Naive thymus-derived CD8-positive, alpha-beta T cell (primary cell): ENCODE data around the gene DUS1L. TPM values are rescaled to one million over a fixed set of nuclear protein-coding genes. Genes with fewer than 3 reads are reported as not detected.
A peak's percentile ranks its signal among the peaks of the same experiment; 100 is the strongest.

Source experiments
- ATAC-seq, 2 donors: fragments of 150-1000 bp; cut with Tn5 transposase in 1 of 2; sonication (Bioruptor Pico), chemical (Tn5 transposase) in 1 of 2; 1 replicate in 1 of 2; 2 replicates in 1 of 2; pipeline ENCODE4 v1.10.0; 2021; ENCODE audit warnings: mild to moderate bottlenecking in 2 of 2, moderate library complexity in 2 of 2
- POLR2A ChIA-PET: fragments of 350-600 bp; sonication (Branson Sonifier 250); formaldehyde crosslinking; loops from one replicate; lab custom pipeline; 2021; ENCODE audit warnings: antibody characterized with exemption; lab: Charles Lee
- DNase-seq, 10 donors: peaks; one replicate each; pipeline versions ENCODE4 v3.0.0 to v3.0.0-alpha.2; 2020 to 2022
- H3K27ac Mint-ChIP-seq, 10 donors: one replicate each; pipeline ENCODE4 v1.8.0; 2020 to 2022; ENCODE audit warnings: mild to moderate bottlenecking in 10 of 10, mixed read lengths in 10 of 10, moderate library complexity in 4 of 10, inconsistent platforms in 1 of 10
- H3K27me3 Mint-ChIP-seq, 5 donors: one replicate each; pipeline ENCODE4 v1.8.0; 2021 to 2022; ENCODE audit warnings: mixed read lengths in 5 of 5
- H3K36me3 Mint-ChIP-seq, 3 donors: one replicate each; pipeline ENCODE4 v1.8.0; 2020 to 2022; ENCODE audit warnings: mixed read lengths in 3 of 3, mild to moderate bottlenecking in 2 of 3, inconsistent platforms in 1 of 3
- H3K4me1 Mint-ChIP-seq, 4 donors: one replicate each; pipeline ENCODE4 v1.8.0; 2021 to 2022; ENCODE audit warnings: mixed read lengths in 4 of 4
- H3K4me3 Mint-ChIP-seq, 10 donors: one replicate each; pipeline ENCODE4 v1.8.0; 2020 to 2022; ENCODE audit warnings: mild to moderate bottlenecking in 10 of 10, mixed read lengths in 10 of 10, moderate library complexity in 6 of 10, inconsistent platforms in 1 of 10
- H3K9me3 Mint-ChIP-seq, 9 donors: one replicate each; pipeline ENCODE4 v1.8.0; 2020 to 2022; ENCODE audit warnings: mixed read lengths in 9 of 9, mild to moderate bottlenecking in 3 of 9, inconsistent platforms in 1 of 9, moderate library complexity in 1 of 9
- polyA plus RNA-seq, 3 donors: library from polyadenylated mRNA; unstranded; fragments of 300-500 nt; fragmentation: Illumina TruSeq; gene quantifications; one replicate each; pipeline ENCODE4 v1.2.3, GENCODE V29; 2021
- total RNA-seq, 8 experiments: library from RNA in 2 of 8; stranded (reverse) in 2 of 8; gene quantifications; one replicate each; pipeline ENCODE4 v1.2.3 and lab custom pipeline; 2021 to 2026

The DUS1L gene
- total and polyA plus RNA-seq, 5 experiments from 2014 or later = 68.6 to 167 (median 142) TPM

DNA sequence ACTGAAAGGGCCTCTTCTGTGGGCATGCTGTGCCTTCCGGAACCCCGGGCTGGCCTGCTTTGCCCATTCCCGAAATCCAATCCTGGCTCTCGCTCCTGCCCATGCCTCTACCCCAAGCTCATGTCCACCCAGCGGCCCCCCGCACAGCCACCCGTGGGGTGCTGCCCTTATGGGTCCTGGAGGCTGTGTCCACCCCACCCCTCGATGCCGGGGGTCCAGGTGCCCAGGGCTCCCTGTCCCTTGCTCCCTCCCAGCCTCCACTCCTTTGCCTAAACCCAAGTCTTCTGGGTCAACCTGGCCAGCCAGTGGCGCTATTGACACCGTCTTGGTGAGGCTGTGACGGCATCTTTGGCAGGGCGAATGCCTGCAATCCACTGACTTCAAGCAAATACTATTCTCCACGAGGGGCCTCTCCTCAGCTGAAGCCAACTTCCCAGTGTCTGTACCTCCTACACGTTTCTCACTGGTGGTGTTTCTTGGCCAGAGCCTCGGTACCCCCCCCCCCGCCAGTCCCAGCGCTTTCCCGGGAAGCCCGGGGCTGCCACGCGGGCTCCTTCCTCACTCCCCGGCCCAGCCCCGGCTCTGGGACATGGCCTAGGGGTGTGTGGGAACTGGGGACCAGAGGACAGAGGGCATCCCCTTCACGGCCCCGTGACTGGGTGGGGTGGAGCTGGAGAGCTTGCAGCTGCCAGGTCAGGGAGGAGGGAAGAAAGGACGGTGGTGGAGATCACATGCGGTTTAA, 12.2 kb upstream of the DUS1L start:
- H3K9me3 Mint-ChIP-seq = no peaks in the 10 kb centered on the region
- no peaks in the 10 kb centered on the region for H3K4me1 Mint-ChIP-seq
- no peak overlapping the region for H3K4me3 Mint-ChIP-seq
- peak overlapping the region in 1 of 10 donors; percentile 71 for H3K27ac Mint-ChIP-seq
- DNase-seq (no peak), ATAC-seq (peak in 1 of 2 donors; percentile 14)
- H3K27me3 Mint-ChIP-seq = no peaks in the 10 kb centered on the region
- POLR2A ChIA-PET = no interaction called here
- H3K36me3 Mint-ChIP-seq = peaks cover 0 to 17% (median 5%) of the 10 kb centered on the region in 3 donors

DNA sequence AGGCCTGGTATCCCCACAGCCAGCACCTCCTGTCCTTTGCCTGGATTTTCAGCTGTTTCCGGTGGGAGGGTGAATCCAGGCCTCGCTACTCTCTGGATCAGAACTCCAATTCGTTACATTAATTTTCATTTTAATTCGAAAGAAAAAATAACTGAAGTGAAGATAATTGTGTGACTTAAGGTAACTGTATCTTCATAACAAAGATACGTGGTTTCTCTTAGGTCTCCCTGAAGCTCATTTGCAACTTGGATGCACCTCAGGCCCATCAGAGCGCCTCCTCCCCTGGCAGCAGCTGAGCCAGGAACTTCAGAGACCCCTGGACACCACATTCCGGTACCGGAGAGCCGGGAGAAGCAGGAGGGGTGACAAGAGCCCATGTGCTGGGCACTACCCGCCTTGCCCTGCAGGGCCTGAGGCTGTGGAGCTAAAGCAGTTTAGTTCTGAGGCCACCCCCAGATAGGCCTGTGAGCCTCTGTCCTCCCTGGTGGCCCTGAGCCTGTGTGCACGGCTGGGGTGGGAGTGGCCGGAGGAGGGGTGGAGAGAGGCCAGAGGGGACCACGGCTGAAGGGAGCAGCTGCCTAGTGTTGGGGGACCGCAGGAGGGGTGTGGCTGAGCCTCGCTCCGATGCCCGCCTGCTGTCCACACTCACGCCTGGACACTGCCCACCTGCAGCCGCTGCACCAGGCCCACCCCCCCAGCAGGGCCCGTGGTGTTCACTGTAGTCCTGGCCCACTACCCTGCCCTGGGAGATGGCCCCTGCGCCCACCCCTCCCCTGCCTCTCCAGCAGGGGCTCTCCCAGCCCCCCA, 11.4 kb upstream of the DUS1L start:
- DNase-seq (no peak), ATAC-seq (no peak)
- H3K27me3 Mint-ChIP-seq = no peaks in the 10 kb centered on the region
- H3K4me3 Mint-ChIP-seq = peak overlapping the region in 1 of 10 donors; percentile 42
- peak overlapping the region in 1 of 10 donors; percentile 28 for H3K27ac Mint-ChIP-seq
- no peaks in the 10 kb centered on the region for H3K4me1 Mint-ChIP-seq
- no peaks in the 10 kb centered on the region for H3K9me3 Mint-ChIP-seq
- H3K36me3 Mint-ChIP-seq = peaks cover 0 to 16% (median 5%) of the 10 kb centered on the region in 3 donors
- POLR2A ChIA-PET = no interaction called here

DNA sequence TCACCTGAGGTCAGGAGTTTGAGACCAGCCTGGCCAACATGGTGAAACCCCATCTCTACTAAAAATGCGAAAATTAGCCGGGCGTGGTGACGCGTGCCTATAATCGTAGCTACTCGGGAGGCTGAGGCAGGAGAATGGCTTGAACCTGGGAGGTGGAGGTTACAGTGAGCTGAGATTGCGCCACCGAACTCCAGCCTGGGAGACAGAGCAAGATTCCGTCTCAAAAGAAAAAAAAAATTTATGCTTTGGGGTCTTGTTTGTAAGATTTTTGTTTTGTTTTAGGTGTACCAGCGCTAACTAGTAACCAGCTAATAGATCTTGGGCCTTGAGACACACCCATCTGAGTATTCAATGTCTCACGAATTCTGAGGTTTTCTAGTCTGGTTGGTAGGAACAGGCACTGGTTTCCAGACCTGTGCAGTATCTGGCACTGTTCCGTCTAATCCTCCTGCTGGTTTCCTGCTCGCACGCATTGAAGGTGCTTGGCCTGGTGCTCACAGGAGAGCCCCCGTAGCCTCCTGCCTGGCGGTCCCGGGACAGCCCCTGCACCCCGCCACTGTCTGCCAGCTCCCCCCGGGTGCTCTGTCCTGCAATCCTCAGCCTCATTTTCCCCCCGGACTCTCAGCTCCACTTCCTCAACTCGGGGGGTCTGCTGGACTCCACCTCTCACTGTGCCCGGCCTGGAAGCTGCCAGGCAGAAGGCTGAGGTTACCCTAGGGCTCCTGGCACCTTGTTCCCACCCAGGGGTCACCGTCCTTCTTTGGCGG, 10.6 kb upstream of the DUS1L start:
- peak overlapping the region in 1 of 10 donors; percentile 28 for H3K27ac Mint-ChIP-seq
- no peaks in the 10 kb centered on the region for H3K4me1 Mint-ChIP-seq
- H3K9me3 Mint-ChIP-seq = no peaks in the 10 kb centered on the region
- H3K4me3 Mint-ChIP-seq = peak overlapping the region in 1 of 10 donors; percentile 42
- POLR2A ChIA-PET = interaction anchor here (0.7 to 1.2 kb wide), 2 partner anchors 15 to 165 kb away, joined by 3 to 4 read pairs; no protein-coding TSS in a partner anchor
- H3K27me3 Mint-ChIP-seq = no peaks in the 10 kb centered on the region
- ATAC-seq (peak in 1 of 2 donors; percentile 9), DNase-seq (no peak)
- H3K36me3 Mint-ChIP-seq = peaks cover 0 to 13% (median 5%) of the 10 kb centered on the region in 3 donors

DNA sequence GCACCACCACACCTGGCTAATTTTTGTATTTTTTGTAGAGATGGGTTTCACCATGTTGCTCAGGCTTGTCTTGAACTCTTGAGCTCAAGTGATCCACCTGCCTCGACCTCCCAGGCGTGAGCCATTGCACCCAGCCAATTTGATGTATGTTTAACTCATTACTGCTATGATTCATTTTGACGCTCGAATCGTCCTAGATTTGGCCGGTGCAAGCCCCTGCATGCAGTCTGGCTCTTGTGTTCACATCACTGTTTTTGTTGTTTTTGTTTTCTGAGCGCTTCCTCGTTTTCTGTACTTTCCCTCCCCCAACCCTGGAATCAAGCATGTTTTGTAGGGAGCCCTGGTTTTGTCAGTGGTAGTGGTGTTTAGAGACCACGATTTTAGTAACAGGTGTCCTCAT, 7.8 kb upstream of the DUS1L start:
- H3K36me3 Mint-ChIP-seq = peaks cover 0 to 3% (median 0%) of the 10 kb centered on the region in 3 donors
- no peaks in the 10 kb centered on the region for H3K27me3 Mint-ChIP-seq
- DNase-seq (no peak), ATAC-seq (no peak)
- H3K4me1 Mint-ChIP-seq = no peaks in the 10 kb centered on the region
- no peaks in the 10 kb centered on the region for H3K9me3 Mint-ChIP-seq
- no peak overlapping the region for H3K27ac Mint-ChIP-seq
- no peak overlapping the region for H3K4me3 Mint-ChIP-seq
- POLR2A ChIA-PET = no interaction called here

DNA sequence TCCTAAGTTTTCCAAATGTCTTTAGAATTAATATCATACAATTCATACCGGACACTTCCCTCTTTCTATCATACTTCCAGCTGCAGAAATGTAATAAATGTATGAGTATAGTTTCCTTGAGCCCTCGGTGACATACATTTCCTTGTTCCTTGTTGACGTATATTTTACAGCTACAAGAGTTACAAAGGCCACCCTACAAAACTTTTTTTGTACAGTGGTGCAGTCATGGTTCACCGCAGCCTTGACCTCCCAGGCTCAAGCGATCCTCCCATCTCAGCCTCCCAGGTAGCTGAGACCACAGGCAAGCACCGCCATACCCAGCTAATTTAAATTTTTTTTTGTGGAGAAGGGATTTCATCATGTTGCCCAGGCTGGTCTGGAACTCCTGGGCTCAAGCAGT, 7.2 kb upstream of the DUS1L start:
- POLR2A ChIA-PET = interaction anchor here (0.7 kb wide), 2 partner anchors 154 to 915 kb away, joined by 3 to 4 read pairs; no protein-coding TSS in a partner anchor
- H3K27me3 Mint-ChIP-seq = no peaks in the 10 kb centered on the region
- no peaks in the 10 kb centered on the region for H3K4me1 Mint-ChIP-seq
- no peaks in the 10 kb centered on the region for H3K9me3 Mint-ChIP-seq
- ATAC-seq (no peak), DNase-seq (no peak)
- H3K4me3 Mint-ChIP-seq = no peak overlapping the region
- H3K27ac Mint-ChIP-seq = no peak overlapping the region
- no peaks in the 10 kb centered on the region for H3K36me3 Mint-ChIP-seq

DNA sequence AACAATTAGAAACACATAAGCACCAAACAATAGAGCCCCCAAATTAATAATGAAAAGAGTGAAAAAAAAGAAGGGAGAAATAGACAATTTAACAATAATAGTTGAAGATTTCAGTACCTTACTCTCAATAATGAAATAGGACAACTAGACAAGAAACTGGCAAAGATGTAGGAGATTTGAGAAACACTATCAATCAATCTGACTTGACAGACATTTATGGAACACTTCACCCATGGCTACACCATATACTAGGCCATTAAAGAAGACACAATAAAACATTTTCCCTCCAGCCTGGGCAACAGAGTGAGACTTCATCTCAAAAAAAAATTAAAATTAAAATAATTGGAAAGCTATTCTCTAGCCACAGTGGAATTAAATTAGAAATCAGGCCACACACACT, 5.0 kb upstream of the DUS1L start:
- no peaks in the 10 kb centered on the region for H3K27me3 Mint-ChIP-seq
- peaks cover 0 to 14% (median 7%) of the 10 kb centered on the region in 4 donors for H3K4me1 Mint-ChIP-seq
- H3K4me3 Mint-ChIP-seq = no peak overlapping the region
- H3K27ac Mint-ChIP-seq = no peak overlapping the region
- no peaks in the 10 kb centered on the region for H3K9me3 Mint-ChIP-seq
- no peak for ATAC-seq
- POLR2A ChIA-PET = interaction anchor here (1.5 kb wide), 1 partner anchor 28 kb away, joined by 4 read pairs; the partner anchor contains the start of gene FASN
- no peaks in the 10 kb centered on the region for H3K36me3 Mint-ChIP-seq
- DNase-seq = no peak

DNA sequence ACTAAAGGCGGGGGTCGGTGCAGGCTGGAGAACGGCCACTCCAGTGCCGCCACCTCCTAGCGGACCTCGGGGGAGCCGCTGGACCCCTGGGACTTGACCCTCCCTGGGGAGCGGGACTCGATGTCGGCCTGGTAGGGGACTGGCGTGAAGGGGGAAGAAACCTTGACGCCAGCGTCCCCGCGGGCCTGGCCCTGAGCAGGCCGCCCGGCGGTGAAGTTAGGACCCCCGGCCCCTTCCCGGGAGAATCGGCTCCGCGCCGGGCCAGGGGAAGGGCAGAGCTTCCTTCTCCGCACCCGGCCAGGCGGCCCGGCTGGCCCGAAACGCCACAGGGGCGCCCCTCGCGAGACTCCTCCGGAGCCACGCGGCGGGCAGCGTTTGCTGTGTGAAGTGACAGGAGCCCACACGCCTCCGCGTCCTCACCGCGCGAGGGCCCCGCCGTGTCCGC, 389 bp downstream of the DUS1L start:
- peak overlapping the region; percentile 41 to 83 (median 66) for H3K4me3 Mint-ChIP-seq
- H3K36me3 Mint-ChIP-seq = peaks cover 0 to 4% (median under 1%) of the 10 kb centered on the region in 3 donors
- ATAC-seq (peak; percentile 76 to 78), DNase-seq (peak in 3 of 10 donors; percentile 25 to 63 (median 38))
- peaks cover 0 to 29% (median 12%) of the 10 kb centered on the region in 4 donors for H3K4me1 Mint-ChIP-seq
- H3K27ac Mint-ChIP-seq = peak overlapping the region in 6 of 10 donors; percentile 41 to 83 (median 62)
- no peaks in the 10 kb centered on the region for H3K9me3 Mint-ChIP-seq
- POLR2A ChIA-PET = interaction anchor here (0.6 to 4.5 kb wide), 13 partner anchors 9 to 231 kb away, joined by 3 to 38 read pairs (median 4); partner anchors contain the start of genes CENPX, DCXR, FASN and GPS1
- H3K27me3 Mint-ChIP-seq = no peaks in the 10 kb centered on the region

DNA sequence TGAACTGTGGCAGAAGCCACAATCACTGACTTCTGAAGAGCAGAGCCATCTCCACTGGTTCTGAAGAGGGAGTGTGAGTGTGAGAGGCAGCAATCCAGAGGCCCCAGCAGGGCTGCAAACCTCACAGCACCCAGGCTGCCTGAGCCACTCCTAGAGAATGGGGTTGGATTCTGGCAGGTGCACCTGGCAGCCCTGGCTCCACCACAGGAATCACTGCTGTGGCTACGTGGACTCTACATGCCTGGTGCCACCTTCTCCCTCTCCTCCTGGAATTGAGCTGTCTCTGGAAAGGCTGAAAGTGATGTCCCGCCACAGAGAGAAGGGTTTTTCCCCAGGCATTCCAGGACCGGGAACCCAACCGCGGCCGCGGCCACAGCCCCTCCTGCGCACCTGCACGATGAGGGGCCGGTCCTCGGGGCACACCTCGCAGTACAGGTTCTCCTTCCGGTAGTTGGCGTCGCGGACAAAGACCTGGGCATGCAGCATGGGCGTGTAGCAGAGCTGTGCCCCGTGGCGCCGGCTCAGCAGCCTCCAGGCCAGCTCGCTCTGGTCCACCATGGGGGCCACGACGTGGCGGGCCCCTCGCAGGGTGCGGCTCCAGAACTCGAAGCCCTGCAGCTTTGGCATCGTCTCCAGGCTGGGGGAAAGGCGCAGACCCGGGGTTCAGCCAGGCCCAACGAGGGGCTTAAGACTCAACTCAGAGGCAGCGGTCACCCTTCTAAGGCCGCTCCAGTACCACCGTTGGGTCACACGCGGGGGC, 991 bp downstream of the DUS1L start:
- no peak for ATAC-seq
- H3K36me3 Mint-ChIP-seq = peaks cover 0 to 8% (median 1%) of the 10 kb centered on the region in 3 donors
- H3K4me1 Mint-ChIP-seq = peaks cover 0 to 29% (median 12%) of the 10 kb centered on the region in 4 donors
- POLR2A ChIA-PET = interaction anchor here (1.1 to 4.5 kb wide), 10 partner anchors 8 to 231 kb away, joined by 3 to 38 read pairs (median 6); partner anchors contain the start of genes CENPX, DCXR, FASN and GPS1
- H3K9me3 Mint-ChIP-seq = no peaks in the 10 kb centered on the region
- H3K27ac Mint-ChIP-seq = peak overlapping the region in 9 of 10 donors; percentile 37 to 87 (median 63)
- DNase-seq = no peak
- no peaks in the 10 kb centered on the region for H3K27me3 Mint-ChIP-seq
- peak overlapping the region; percentile 41 to 83 (median 66) for H3K4me3 Mint-ChIP-seq

DNA sequence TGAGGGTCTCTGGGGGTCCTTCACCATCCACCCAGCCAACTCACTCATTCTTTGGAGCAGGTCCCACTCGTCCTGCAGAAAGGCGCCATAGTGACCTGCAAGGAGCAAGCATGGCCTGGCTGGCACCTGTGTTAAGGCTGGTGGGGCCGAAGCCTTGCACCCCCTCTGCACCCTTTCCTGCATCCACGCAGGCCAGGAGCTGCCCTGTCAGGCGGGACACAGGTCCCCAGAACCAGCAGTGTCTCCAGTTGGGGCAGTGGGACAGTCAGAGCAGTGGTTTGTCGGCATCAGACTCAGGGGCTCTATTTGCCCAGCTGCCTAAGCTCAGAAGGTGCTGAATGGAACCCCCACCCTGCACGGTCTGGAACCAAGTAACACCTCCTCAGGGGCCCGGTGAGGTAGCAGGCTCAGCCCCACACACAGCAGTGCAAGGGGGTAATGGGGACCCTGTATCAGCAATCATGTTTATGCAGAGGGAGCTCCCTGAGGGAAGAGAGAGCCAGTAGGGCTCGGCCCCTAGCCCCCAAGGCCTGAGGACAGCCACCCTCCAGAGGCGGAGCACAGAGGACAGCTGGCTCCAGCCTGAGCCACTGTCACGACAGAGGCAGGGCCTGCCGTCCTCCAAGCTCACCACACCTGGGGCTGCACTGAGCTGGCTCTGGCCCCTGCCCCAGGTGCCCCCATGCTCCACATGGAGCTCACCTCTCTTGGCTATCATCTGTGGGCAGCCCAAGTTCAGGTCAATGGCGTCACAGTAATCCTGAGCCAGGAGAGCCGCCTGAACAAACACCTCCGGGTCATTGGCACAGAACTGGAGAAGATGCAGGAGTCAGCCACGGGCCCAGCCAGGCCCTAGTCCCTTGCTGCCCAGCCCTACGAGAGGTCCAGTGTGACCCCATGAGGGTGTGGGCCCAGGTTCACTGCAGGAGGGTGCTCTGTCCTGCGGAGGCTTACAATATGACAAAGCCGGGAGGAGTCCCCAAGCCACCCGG, 1.9 kb downstream of the DUS1L start:
- Mint-ChIP-seq H3K27me3 (no peaks in the 10 kb centered on the region), H3K27ac (peak overlapping the region in 9 of 10 donors; percentile 32 to 87 (median 58)), H3K36me3 (peaks cover 0 to 9% (median 1%) of the 10 kb centered on the region in 3 donors), H3K9me3 (no peaks in the 10 kb centered on the region), H3K4me1 (peaks cover 0 to 29% (median 12%) of the 10 kb centered on the region in 4 donors), H3K4me3 (peak overlapping the region; percentile 41 to 83 (median 66))
- ATAC-seq = no peak
- DNase-seq = peak in 1 of 10 donors; percentile 50
- POLR2A ChIA-PET = interaction anchor here (2.7 to 4.5 kb wide), 2 partner anchors 8 to 12 kb away, joined by 15 to 38 read pairs; partner anchors contain the start of genes GPS1 and RFNG

DNA sequence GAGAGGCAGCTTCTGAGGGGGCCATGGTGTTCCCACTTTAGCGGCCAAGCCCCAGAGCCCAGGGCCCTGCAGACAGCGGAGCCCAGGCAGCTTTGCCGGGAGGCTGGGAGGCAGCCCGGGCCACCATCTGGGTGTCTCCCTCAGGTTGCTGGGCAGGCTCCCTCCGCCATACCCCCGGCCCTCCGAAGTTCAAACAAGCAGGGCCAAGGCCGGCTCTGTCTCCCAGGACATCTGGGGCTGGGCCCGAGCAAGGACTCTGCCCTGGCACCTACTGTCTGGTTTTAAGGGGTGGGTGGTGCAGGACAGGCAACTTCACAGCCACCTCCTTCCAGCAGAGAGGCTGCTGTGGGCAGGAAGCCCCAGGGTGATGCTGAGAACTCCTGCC, 2.6 kb downstream of the DUS1L start:
- no peaks in the 10 kb centered on the region for H3K9me3 Mint-ChIP-seq
- H3K27ac Mint-ChIP-seq = no peak overlapping the region
- no peaks in the 10 kb centered on the region for H3K27me3 Mint-ChIP-seq
- peaks cover under 1 to 29% (median 12%) of the 10 kb centered on the region in 4 donors for H3K4me1 Mint-ChIP-seq
- H3K36me3 Mint-ChIP-seq = peaks cover 0 to 14% (median 1%) of the 10 kb centered on the region in 3 donors
- H3K4me3 Mint-ChIP-seq = peak overlapping the region in 1 of 10 donors; percentile 66
- DNase-seq = peak in 1 of 10 donors; percentile 60
- POLR2A ChIA-PET = interaction anchor here (1.6 kb wide), 1 partner anchor 12 kb away, joined by 8 read pairs; the partner anchor contains the start of genes GPS1 and RFNG
- ATAC-seq = no peak
